B cell (primary cell): ENCODE data around the gene MIER3.

Experiments used
- EZH2 ChIP-seq: IDR thresholded peaks from 2 replicates; pipeline ENCODE4 v1.6.1; 2012; ENCODE audit warnings: borderline replicate concordance, low read depth, mild to moderate bottlenecking, moderate library complexity, low read length; ENCODE audit not compliant: insufficient read depth, poor library complexity, severe bottlenecking
- TF ChIP-seq, protein P1 (sequence below): fragments of 200-600 bp; IDR thresholded peaks from one replicate; pipeline ENCODE4 v1.8.0; 2022; ENCODE audit warnings: antibody characterized with exemption, mild to moderate bottlenecking

DNA sequence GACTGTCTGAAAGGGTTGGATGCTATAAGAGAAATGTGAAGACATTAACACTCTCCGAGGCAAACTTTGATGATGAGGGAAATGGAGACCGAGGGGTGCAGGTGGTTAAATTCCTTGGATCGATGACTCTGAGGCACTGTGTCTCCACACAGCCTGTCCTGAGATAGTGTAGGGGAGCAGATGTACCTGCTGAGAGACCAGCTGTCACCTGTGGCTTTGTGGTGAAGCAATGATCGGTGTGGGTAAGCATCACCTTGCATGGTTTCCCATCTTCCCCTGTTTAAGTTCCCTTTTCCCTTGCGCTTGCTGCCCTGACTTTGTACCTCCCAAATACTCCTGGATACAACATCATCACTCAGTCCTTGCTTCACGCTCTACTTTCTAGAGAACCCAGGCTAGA is 9.8 kb upstream of the MIER3 start:
- TF ChIP-seq, protein P1, sequence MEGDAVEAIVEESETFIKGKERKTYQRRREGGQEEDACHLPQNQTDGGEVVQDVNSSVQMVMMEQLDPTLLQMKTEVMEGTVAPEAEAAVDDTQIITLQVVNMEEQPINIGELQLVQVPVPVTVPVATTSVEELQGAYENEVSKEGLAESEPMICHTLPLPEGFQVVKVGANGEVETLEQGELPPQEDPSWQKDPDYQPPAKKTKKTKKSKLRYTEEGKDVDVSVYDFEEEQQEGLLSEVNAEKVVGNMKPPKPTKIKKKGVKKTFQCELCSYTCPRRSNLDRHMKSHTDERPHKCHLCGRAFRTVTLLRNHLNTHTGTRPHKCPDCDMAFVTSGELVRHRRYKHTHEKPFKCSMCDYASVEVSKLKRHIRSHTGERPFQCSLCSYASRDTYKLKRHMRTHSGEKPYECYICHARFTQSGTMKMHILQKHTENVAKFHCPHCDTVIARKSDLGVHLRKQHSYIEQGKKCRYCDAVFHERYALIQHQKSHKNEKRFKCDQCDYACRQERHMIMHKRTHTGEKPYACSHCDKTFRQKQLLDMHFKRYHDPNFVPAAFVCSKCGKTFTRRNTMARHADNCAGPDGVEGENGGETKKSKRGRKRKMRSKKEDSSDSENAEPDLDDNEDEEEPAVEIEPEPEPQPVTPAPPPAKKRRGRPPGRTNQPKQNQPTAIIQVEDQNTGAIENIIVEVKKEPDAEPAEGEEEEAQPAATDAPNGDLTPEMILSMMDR: no peak
- TF ChIP-seq EZH2: no peak
